HepG2 (cell line): ENCODE results near the gene GNRH2. TPM values are rescaled to one million over a fixed set of nuclear protein-coding genes. Genes with fewer than 3 reads are reported as not detected.

Source experiments
- ATAC-seq: fragments of 200-7000 bp; cut with Tn5 transposase; 3 replicates; pipeline ENCODE4 v1.9.1; 2020; ENCODE audit warnings: mild to moderate bottlenecking, moderate library complexity
- BruUV-seq: library from RNA; stranded (reverse); fragments of 400-500 nt; replicated peaks from 2 replicates; lab custom pipeline; 2021; lab: Mats Ljungman, UMichigan
- CTCF ChIA-PET: fragments of 300-600 bp; formaldehyde crosslinking; extraction: SDS; loops from one replicate; lab custom pipeline; 2021; ENCODE audit warnings: low total read pairs, inconsistent platforms, low intra/inter-chr PET ratio; lab: Yijun Ruan, JAX
- POLR2A ChIA-PET: fragments of 350-600 bp; sonication (Branson Sonifier 250); formaldehyde crosslinking; loops from one replicate; lab custom pipeline; 2020; ENCODE audit warnings: antibody characterized with exemption, inconsistent platforms; lab: Yijun Ruan, JAX
- DNase-seq: peaks from one replicate; pipeline ENCODE4 v3.0.0-alpha.2; 2015; ENCODE audit warnings: low spot score
- FAIRE-seq: peaks from 3 replicates; lab custom pipeline; 2011; peaks lifted over from hg19 to GRCh38; lab: Jason Lieb, UNC
- H2AFZ ChIP-seq: one replicate; pipeline ENCODE4 v1.6.1; 2011; ENCODE audit warnings: low read length, inconsistent platforms
- H3K27ac ChIP-seq: fragments of 300-600 bp; 3 replicates; pipeline ENCODE4 v1.8.0; 2011; ENCODE audit warnings: mixed run types, mild to moderate bottlenecking, mixed read lengths, low read length, inconsistent platforms; ENCODE audit not compliant: insufficient read depth; ENCODE audit errors: extremely low read length
- H3K27me3 ChIP-seq, 2 experiments: fragments of 200-600 bp in 1 of 2; 2 replicates in 1 of 2; 3 replicates in 1 of 2; pipeline versions ENCODE4 v1.6.0 to v1.8.0; 2011; ENCODE audit warnings: low read length in 2 of 2, mild to moderate bottlenecking in 2 of 2, moderate library complexity in 2 of 2, inconsistent platforms in 1 of 2; ENCODE audit not compliant: insufficient read depth in 2 of 2, control insufficient read depth in 1 of 2
- H3K36me3 ChIP-seq, 2 experiments: fragments of 200-600 bp in 1 of 2; replicated peaks in 1 of 2; 2 replicates in 1 of 2; 3 replicates in 1 of 2; pipeline versions ENCODE4 v1.5.1 to v1.8.0; 2011; ENCODE audit warnings: low read length in 2 of 2, inconsistent platforms in 1 of 2; ENCODE audit not compliant: insufficient read depth in 2 of 2, control insufficient read depth in 1 of 2
- H3K4me1 ChIP-seq: 2 replicates; pipeline ENCODE4 v1.5.1; 2012; ENCODE audit warnings: low read length, inconsistent platforms; ENCODE audit not compliant: insufficient read depth
- H3K4me2 ChIP-seq: 2 replicates; pipeline ENCODE4 v1.6.0; 2011; ENCODE audit warnings: low read depth, low read length, inconsistent platforms
- H3K4me3 ChIP-seq, 3 experiments: fragments of 200-600 bp in 1 of 3; sonication (generic), shearing (Covaris generic) in 1 of 3; replicated peaks in 1 of 3; 2 replicates each; pipeline ENCODE4 v1.5.1; 2011 to 2016; ENCODE audit warnings: low read length in 3 of 3, inconsistent platforms in 2 of 3, low read depth in 2 of 3, mild to moderate bottlenecking in 2 of 3, control low read depth in 1 of 3, mixed read lengths in 1 of 3; ENCODE audit not compliant: insufficient read depth in 1 of 3
- H3K79me2 ChIP-seq: one replicate; pipeline ENCODE4 v1.6.1; 2011; ENCODE audit warnings: low read length, inconsistent platforms; ENCODE audit not compliant: insufficient read depth
- H3K9ac ChIP-seq: 2 replicates; pipeline ENCODE4 v1.6.0; 2011; ENCODE audit warnings: mild to moderate bottlenecking, low read depth, low read length, inconsistent platforms; ENCODE audit not compliant: insufficient read depth
- H3K9me3 ChIP-seq: 2 replicates; pipeline ENCODE4 v1.5.1; 2012; ENCODE audit warnings: mild to moderate bottlenecking, low read length
- H4K20me1 ChIP-seq: 2 replicates; pipeline ENCODE4 v1.6.0; 2011; ENCODE audit warnings: inconsistent platforms, mild to moderate bottlenecking, low read length, moderate library complexity; ENCODE audit not compliant: insufficient read depth
- ARNT2 ChIP-seq: sonication (generic); formaldehyde crosslinking; IDR thresholded peaks from 2 replicates; pipeline ENCODE4 v1.8.0; 2022; ENCODE audit warnings: mild to moderate bottlenecking, low read depth, missing genetic modification reagents, moderate library complexity
- CBFB ChIP-seq: sonication (generic); formaldehyde crosslinking; IDR thresholded peaks from 2 replicates; pipeline ENCODE4 v1.4.0; 2020; ENCODE audit warnings: missing genetic modification reagents
- MBD4 ChIP-seq: IDR thresholded peaks from 2 replicates; pipeline ENCODE4 v1.6.1; 2012; ENCODE audit warnings: low read length, inconsistent platforms, borderline replicate concordance
- NFKBIZ ChIP-seq: IDR thresholded peaks from 2 replicates; pipeline ENCODE4 v1.6.1; 2018; ENCODE audit warnings: missing genetic modification reagents, missing compliant biosample characterization
- U2AF2 ChIP-seq: fragments of 200-400 bp; formaldehyde crosslinking; IDR thresholded peaks from 2 replicates; pipeline ENCODE4 v1.6.1; 2017; ENCODE audit warnings: low read depth, mild to moderate bottlenecking, low read length
- ZBTB39 ChIP-seq: sonication (generic); formaldehyde crosslinking; IDR thresholded peaks from 2 replicates; pipeline ENCODE4 v1.5.0; 2020; ENCODE audit warnings: missing genetic modification reagents
- ZFP90 ChIP-seq: sonication (generic); formaldehyde crosslinking; IDR thresholded peaks from 2 replicates; pipeline ENCODE4 v1.8.0; 2022; ENCODE audit warnings: missing genetic modification reagents, mild to moderate bottlenecking, inconsistent platforms, borderline replicate concordance
- ZNF382 ChIP-seq: sonication (generic); formaldehyde crosslinking; IDR thresholded peaks from 2 replicates; pipeline ENCODE4 v1.5.0; 2020; ENCODE audit warnings: missing genetic modification reagents, mild to moderate bottlenecking, borderline replicate concordance
- WGBS: methylation state at CpG from one replicate; pipeline ENCODE4 v1.1.6; 2017; ENCODE audit warnings: low lambda C conversion rate; 5-methylcytosine and 5-hydroxymethylcytosine counted together
- in situ Hi-C: cut with HindIII; loops from 2 replicates; pipeline ENCODE4 v1.10.0; 2017; ENCODE audit warnings: low pct_unique_long_range_greater_than_20kb; ENCODE audit not compliant: extremely low pct_ligation_motif_present
- intact Hi-C: fragments of 100-400 bp; cut with micrococcal nuclease; formaldehyde crosslinking; loops from one replicate; pipeline ENCODE4 v1.10.0; 2022; ENCODE audit not compliant: unreplicated experiment
- polyA plus RNA-seq, 8 experiments: library from polyadenylated mRNA; depleted of rRNA in 3 of 8; stranded (reverse) in 7 of 8; unstranded in 1 of 8; fragments of >200 nt; fragmentation: Illumina TruSeq in 4 of 8; extraction: Trizol in 4 of 8; gene quantifications; 2 replicates each; pipeline versions ENCODE4 v1.2.1 to v1.2.3, GENCODE V29; 2011 to 2016; ENCODE audit warnings: low read depth in 4 of 8, missing spikeins in 1 of 8, mixed read lengths in 1 of 8; ENCODE audit not compliant: insufficient read depth in 1 of 8
- total RNA-seq, 5 experiments: library from RNA; depleted of rRNA; stranded (reverse); fragments of >200 nt; fragmentation: Illumina TruSeq; extraction: Trizol; gene quantifications; 2 replicates each; pipeline ENCODE4 v1.2.3, GENCODE V29; 2016; ENCODE audit warnings: low read depth in 1 of 5

GNRH2 gene
- total and polyA plus RNA-seq, 2 of the 13 experiments (the other 11 are each of a cell fraction or from before 2014, with no cell fraction given) = 0.28 TPM; not detected in 1

GRCh38 chr20:3010985-3011723 lies 32.3 kb upstream of the GNRH2 start:
- 94% methylated on average over 1 of the region's 1 CpG for WGBS
- no peak for ATAC-seq
- H3K4me3 ChIP-seq = no peak overlapping the region
- no peak overlapping the region for H3K9ac ChIP-seq
- H3K79me2 ChIP-seq = no peaks in the 10 kb centered on the region
- TF ChIP-seq ZBTB39 (CRISPR knock-in tag) = no peak
- 0 out of 2 replicates have a peak, but pooled peaks have one; percentile 26 for TF ChIP-seq ZNF382 (CRISPR knock-in tag)
- FAIRE-seq = no peak
- H4K20me1 ChIP-seq = no peaks in the 10 kb centered on the region
- H3K9me3 ChIP-seq = no peaks in the 10 kb centered on the region
- in situ Hi-C loops = no loop called here
- no peak for DNase-seq
- no TSS peak for BruUV-seq
- no peak overlapping the region for H2AFZ ChIP-seq
- ChIA-PET CTCF (no interaction called here), POLR2A (no interaction called here)
- no peaks in the 10 kb centered on the region for H3K4me1 ChIP-seq
- no peaks in the 10 kb centered on the region for H3K27me3 ChIP-seq
- intact Hi-C loops = no loop called here
- no peak overlapping the region for H3K27ac ChIP-seq
- H3K36me3 ChIP-seq = peaks cover 14 to 41% of the 10 kb centered on the region in 2 experiments; a peak in 4 of 5 replicates
- H3K4me2 ChIP-seq = no peak overlapping the region

GRCh38 chr20:3011752-3012151 lies 31.7 kb upstream of the GNRH2 start:
- no TSS peak for BruUV-seq
- FAIRE-seq (no peak), DNase-seq (no peak), ATAC-seq (no peak; the same call in 1 of the 3 replicates)
- H2AFZ ChIP-seq = no peak overlapping the region
- H3K4me3 ChIP-seq = no peak overlapping the region
- no peak overlapping the region for H3K27ac ChIP-seq
- 98% methylated on average over 3 of the region's 3 CpGs for WGBS
- no peaks in the 10 kb centered on the region for H4K20me1 ChIP-seq
- TF ChIP-seq ZFP90 (CRISPR knock-in tag) = no peak
- TF ChIP-seq MBD4 = no peak
- no peak for TF ChIP-seq CBFB (CRISPR knock-in tag)
- no peak for TF ChIP-seq ARNT2 (CRISPR knock-in tag)
- TF ChIP-seq U2AF2 = no peak
- TF ChIP-seq NFKBIZ (CRISPR knock-in tag) = no peak
- no peaks in the 10 kb centered on the region for H3K4me1 ChIP-seq
- H3K79me2 ChIP-seq = no peaks in the 10 kb centered on the region
- intact Hi-C loops (no loop called here), in situ Hi-C loops (no loop called here)
- no peak overlapping the region for H3K9ac ChIP-seq
- H3K9me3 ChIP-seq = no peaks in the 10 kb centered on the region
- POLR2A ChIA-PET = no interaction called here
- no peaks in the 10 kb centered on the region for H3K27me3 ChIP-seq
- CTCF ChIA-PET = no interaction called here
- peaks cover 12 to 36% of the 10 kb centered on the region in 2 experiments; a peak in 4 of 5 replicates for H3K36me3 ChIP-seq
- no peak overlapping the region for H3K4me2 ChIP-seq
